ENCODE data around the gene ME3.
"Not testable (repeated sequence)": the region's sequence is repeated elsewhere in the genome, so short reads cannot be mapped to it uniquely, and the experiment has no call there.

The ME3 gene

GRCh38 chr11:86440305-86440716 is 232.1 kb downstream of the ME3 start:
- in situ Hi-C loops (cut with HindIII; ENCODE audit: low pct_ligation_motif_present, low sequenced_read_pairs) = no loop called here
- Histone ChIP-seq H3K27ac (peak overlapping the region; percentile 61), H3K4me3 (ENCODE audit: low read depth, low read length) (no peak overlapping the region), H3K36me3 (replicated peaks) (no peaks in the 10 kb centered on the region), H3K27me3 (replicated peaks) (no peaks in the 10 kb centered on the region)
- no peak for TF ChIP-seq CTCF (IDR thresholded peaks at IDR 0.05; ENCODE audit: low read depth, low read length, missing control alignments)
- DNase-seq = peak; percentile 53

DNA sequence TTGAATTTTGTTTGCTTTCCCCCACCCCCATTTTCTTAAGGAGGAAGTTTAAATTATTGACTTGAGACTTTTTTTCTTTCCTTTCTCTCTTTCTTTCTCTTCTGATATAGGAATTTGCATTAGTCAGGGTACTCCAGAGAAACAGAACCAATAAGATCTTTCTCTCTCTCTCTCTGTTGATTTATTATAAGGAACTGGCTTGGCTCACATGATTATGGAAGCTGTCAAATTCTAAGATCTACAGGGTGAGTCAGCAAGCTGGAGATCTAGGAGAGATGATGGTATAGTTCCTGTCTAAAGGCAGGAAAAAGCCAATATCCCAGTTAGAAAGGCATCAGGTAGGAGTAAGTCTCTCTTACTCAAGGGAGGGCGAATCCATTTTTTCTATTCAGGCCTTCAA is 233.7 kb downstream of the ME3 start:
- no peak for TF ChIP-seq CTCF (IDR thresholded peaks at IDR 0.05; ENCODE audit: low read depth, low read length, missing control alignments)
- DNase-seq = no peak
- in situ Hi-C loops (cut with HindIII; ENCODE audit: low pct_ligation_motif_present, low sequenced_read_pairs) = no loop called here
- Histone ChIP-seq H3K27ac (no peak overlapping the region), H3K4me3 (ENCODE audit: low read depth, low read length) (no peak overlapping the region), H3K36me3 (replicated peaks) (no peaks in the 10 kb centered on the region), H3K27me3 (replicated peaks) (no peaks in the 10 kb centered on the region)

- no peaks in the 10 kb centered on the region for H3K36me3 ChIP-seq (replicated peaks)
- H3K27me3 ChIP-seq (replicated peaks) = no peaks in the 10 kb centered on the region
- H3K27ac ChIP-seq = no peak overlapping the region
- TF ChIP-seq CTCF (IDR thresholded peaks at IDR 0.05; ENCODE audit: low read depth, low read length, missing control alignments) = no peak
- no peak for DNase-seq
- in situ Hi-C loops (cut with HindIII; ENCODE audit: low pct_ligation_motif_present, low sequenced_read_pairs) = no loop called here
- H3K4me3 ChIP-seq (ENCODE audit: low read depth, low read length) = no peak overlapping the region
These were observed 236.7 kb downstream of the ME3 start for GRCh38 chr11:86435711-86436110.

DNA sequence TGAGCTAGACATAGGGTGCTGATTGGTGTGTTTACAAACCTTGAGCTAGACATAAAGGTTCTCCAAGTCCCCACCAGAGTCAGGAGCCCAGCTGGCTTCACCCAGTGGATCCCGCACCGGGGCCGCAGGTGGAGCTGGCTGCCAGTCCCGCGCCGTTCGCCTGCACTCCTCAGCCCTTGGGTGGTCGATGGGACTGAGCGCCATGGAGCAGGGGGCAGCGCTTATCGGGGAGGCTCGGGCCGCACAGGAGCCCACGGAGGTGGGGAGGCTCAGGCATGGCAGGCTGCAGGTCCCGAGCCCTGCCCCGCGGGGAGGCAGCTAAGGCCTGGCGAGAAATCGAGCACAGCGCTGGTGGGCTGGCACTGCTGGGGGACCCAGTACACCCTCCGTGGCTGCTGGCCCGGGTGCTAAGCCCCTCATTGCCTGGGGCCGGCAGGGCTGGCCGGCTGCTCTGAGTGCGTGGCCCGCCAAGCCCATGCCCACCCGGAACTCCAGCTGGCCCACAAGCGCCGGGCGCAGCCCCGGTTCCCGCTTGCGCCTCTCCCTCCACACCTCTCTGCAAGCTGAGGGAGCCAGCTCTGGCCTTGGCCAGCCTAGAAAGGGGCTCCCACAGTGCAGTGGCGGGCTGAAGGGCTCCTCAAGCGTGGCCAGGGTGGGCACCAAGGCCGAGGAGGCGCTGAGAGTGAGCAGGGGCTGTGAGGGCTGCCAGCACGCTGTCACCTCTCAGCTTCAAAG is 238.9 kb downstream of the ME3 start:
- H3K36me3 ChIP-seq (replicated peaks); H3K27ac ChIP-seq; H3K27me3 ChIP-seq (replicated peaks); H3K4me3 ChIP-seq (ENCODE audit: low read depth, low read length); DNase-seq; in situ Hi-C loops (cut with HindIII; ENCODE audit: low pct_ligation_motif_present, low sequenced_read_pairs): not testable (repeated sequence)

DNA sequence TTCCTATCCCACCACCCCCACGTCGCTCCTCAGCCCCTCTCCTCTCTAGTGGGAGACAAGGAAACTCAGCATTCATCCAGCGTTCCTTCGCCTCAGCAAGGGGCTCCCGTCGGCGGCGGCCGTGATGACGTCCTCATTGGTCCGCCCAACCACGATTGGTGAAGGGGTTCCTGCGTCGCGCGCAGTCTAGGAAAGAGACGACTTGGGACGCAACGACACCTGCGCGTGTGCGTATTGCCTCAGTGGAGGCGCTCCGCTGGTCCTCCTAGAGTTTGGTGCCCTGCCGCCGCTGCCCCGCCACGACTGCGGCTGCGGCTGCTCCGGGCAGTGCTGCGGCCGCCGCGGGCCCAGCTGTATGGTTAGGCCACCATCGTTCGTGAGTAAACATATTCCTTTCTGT is 241.2 kb downstream of the ME3 start:
- Histone ChIP-seq H3K27me3 (replicated peaks) (no peaks in the 10 kb centered on the region), H3K36me3 (replicated peaks) (no peaks in the 10 kb centered on the region), H3K27ac (no peak overlapping the region), H3K4me3 (ENCODE audit: low read depth, low read length) (no peak overlapping the region)
- DNase-seq = no peak
- no peak for TF ChIP-seq CTCF (IDR thresholded peaks at IDR 0.05; ENCODE audit: low read depth, low read length, missing control alignments)
- in situ Hi-C loops (cut with HindIII; ENCODE audit: low pct_ligation_motif_present, low sequenced_read_pairs) = no loop called here

DNA sequence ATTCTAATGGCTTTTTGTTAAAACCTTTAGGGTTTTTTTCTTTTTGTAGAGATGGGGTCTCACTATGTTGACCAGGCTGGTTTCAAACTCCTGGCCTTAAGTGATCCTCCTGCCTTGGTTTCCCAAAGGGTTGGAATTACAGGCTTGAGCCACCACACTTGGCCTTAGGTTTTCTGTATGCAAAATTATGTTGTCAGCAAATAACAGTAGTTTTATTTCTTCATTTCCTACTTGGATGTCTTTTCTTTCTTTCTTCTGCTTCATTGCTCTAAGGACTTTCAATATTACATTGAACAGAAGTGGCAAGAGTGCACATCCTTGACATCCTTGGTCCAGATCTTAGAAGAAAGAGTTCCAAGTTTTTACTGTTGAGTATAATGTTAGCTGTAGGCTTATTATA is 245.0 kb downstream of the ME3 start:
- Histone ChIP-seq H3K36me3 (replicated peaks) (no peaks in the 10 kb centered on the region), H3K4me3 (ENCODE audit: low read depth, low read length) (no peak overlapping the region), H3K27me3 (replicated peaks) (no peaks in the 10 kb centered on the region), H3K27ac (no peak overlapping the region)
- in situ Hi-C loops (cut with HindIII; ENCODE audit: low pct_ligation_motif_present, low sequenced_read_pairs) = no loop called here
- no peak for DNase-seq
- TF ChIP-seq CTCF (IDR thresholded peaks at IDR 0.05; ENCODE audit: low read depth, low read length, missing control alignments) = no peak

GRCh38 chr11:86423488-86423887 is 248.9 kb downstream of the ME3 start:
- DNase-seq; H3K4me3 ChIP-seq (ENCODE audit: low read depth, low read length); H3K27me3 ChIP-seq (replicated peaks); in situ Hi-C loops (cut with HindIII; ENCODE audit: low pct_ligation_motif_present, low sequenced_read_pairs); H3K27ac ChIP-seq; H3K36me3 ChIP-seq (replicated peaks): not testable (repeated sequence)

All from brain microvascular endothelial cell (primary cell).